Effector CD8-positive, alpha-beta T cell (primary cell): ENCODE measurements around the gene NKD2.
"Not testable (repeated sequence)": the region's sequence is repeated elsewhere in the genome, so short reads cannot be mapped to it uniquely, and the experiment has no call there.

Source experiments
- DNase-seq: peaks from one replicate; lab custom pipeline; 2025; lab: John Stamatoyannopoulos, UW

Gene NKD2

DNA sequence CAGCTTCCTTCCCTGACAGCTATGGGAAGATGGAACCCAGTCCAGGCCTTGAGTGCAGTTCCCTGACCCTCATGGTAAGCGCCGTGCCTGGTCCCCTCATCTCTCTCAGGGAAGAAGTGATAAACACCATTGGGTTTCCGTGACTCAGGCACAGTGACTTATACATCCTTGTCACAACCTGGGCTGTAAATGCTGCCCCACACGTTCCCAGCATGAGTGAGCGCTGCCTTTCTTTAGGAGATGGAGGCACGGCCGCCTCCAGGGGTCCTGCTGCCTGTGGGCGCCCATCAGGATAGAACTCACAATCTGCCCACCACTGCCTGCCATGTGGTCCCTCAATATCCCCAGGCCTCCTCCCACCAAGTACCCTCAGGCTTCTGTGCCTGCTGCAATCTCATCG, 8.3 kb upstream of the NKD2 start:
- DNase-seq: no peak

DNA sequence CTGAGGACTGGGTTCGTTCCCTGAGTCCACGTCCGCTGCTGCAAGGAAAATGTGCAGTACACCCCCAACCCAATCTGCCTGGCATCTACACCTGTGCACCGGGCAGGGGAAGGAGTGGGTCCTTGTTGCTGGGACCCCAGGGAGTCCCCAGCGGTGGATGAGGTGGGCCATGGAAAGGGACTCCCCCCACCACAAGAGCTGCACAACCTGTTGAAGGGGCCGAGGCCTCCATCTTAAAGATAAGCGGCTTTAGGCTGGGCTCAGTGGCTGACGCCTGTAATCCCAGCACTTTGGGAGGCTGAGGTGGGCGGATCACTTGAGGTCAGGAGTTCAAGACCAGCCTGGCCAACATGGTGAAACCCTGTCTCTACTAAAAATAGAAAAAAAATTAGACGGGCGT, 7.8 kb upstream of the NKD2 start:
- not testable (repeated sequence) for DNase-seq

DNA sequence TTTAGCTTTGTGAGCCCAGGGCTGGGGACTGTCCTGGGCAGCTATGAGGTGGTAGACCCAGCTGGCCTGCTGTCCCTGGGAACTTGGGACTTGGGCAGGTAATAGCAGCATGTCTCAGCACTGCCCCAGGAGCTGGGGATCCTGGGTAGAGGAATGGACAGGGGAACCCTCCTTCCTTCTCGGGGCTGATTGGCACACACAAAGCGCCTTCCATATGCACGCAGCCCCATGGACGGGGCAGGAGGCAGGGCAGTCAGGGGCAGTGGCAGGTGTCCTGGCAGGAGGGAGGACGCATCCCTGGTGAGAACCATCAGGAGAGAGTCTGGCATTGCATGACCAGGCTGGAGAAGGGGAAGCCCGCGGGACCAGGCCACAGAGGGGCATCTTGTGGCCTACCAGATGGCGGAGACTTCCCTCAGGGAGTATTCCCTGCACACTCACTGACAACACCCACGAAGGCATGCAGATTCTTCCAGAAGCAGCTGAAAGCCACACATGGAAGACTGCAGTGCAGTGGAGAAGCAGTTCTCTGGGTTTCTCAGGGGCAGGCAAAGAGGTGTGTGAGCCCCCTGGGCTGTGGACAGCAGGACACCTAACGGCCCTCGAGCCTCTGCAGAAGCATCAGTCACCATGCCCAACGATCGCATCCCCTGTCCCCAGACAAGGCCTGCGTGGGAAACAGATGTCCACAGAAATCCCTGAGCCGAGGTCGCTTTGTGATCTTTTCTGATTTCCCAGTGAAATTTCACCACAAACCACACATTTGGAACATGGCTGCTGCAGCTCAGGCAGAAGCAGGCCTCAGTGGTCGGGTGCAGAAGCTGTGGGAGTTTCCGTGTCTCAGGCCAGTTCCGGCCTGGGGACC, 7.0 kb upstream of the NKD2 start:
- no peak for DNase-seq

DNA sequence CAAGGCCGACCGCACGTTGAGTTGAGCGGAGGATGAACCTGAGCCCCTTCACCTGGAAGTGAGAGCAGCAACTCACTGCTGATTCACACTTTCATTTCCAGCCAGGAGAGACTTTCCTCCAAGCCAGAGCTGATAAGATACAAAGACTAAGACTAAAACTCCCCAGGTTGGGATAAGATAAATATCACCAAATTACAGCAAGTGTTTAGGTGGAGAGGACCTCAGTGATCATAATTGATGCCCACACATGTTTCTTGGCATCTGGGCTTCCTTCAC, 6.4 kb upstream of the NKD2 start:
- DNase-seq: no peak

- DNase-seq: no peak
Measured at GRCh38 chr5:1002836-1003235, 5.8 kb upstream of the NKD2 start.

GRCh38 chr5:1003296-1003937, 5.2 kb upstream of the NKD2 start:
- no peak for DNase-seq

- peak; percentile 21 for DNase-seq
Measured at GRCh38 chr5:1004461-1005248, 3.9 kb upstream of the NKD2 start.

- DNase-seq: no peak
Measured at GRCh38 chr5:1005249-1005851, 3.3 kb upstream of the NKD2 start.

DNA sequence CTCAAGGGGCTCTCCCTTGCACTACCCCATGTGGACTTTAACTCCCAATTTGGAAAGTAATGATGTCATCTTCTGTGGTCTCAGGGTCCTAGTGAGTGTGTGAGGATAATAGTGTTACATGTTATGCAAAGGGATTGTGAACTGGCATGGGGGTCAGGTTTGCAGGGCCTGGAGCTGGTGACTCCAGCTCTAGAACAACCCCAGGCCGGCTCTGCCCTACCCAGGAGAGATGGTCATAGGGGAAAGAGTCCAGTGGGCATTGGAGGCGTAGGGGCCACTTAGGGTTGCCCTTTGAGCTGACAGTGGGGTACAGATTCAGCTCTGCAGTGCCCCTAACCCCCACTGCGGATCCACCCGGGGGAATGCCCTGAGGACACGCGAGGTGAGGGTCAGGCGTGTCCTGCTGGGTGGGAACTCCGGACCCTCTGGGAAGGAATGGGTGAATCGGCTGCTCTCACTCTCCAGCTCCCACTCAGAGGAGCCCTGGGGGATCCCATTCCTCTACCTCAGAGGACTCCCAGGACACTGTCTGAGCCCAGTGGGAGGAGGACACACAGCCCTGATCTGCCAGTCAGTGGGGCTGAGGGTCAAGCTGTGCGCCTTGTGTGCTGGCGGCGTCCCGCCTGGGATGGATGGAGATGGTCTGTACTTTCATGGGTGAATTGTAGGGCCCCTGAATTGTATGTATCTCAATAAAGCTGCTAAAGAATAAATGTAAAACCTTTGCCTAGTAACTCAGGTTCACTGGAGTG, 2.5 kb upstream of the NKD2 start:
- DNase-seq: no peak

DNA sequence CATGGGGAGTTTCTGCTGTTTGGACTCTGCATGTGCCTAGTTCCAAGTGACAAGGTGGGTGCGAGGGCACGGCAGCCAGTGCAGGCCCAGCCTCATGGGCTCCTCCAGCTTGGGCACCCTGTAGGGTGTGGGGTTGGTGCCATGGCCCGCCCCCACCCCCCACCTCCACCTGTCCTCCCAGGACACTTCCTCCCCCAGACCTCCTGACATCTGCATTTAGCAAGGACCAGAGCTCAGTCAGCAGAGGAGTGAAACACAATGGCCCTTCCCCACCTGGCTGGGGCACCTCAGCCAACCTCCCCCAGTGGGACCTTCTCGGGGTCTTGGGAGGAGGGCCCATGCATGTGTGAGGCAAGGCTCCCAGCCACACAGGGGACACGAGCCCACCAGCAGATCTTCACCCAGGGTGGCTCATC, 1.9 kb upstream of the NKD2 start:
- no peak for DNase-seq

- DNase-seq: no peak
Measured at GRCh38 chr5:1007221-1007680, 1.4 kb upstream of the NKD2 start.

GRCh38 chr5:1007681-1008450, 736 bp upstream of the NKD2 start:
- no peak for DNase-seq

- DNase-seq: no peak
Measured at GRCh38 chr5:1009359-1010180, 968 bp downstream of the NKD2 start.

- no peak for DNase-seq
Measured at GRCh38 chr5:1010181-1010510, 1.5 kb downstream of the NKD2 start.

GRCh38 chr5:1010641-1011046, 2.0 kb downstream of the NKD2 start:
- no peak for DNase-seq

- DNase-seq: peak; percentile 29
Measured at GRCh38 chr5:1011226-1011631, 2.6 kb downstream of the NKD2 start.

DNA sequence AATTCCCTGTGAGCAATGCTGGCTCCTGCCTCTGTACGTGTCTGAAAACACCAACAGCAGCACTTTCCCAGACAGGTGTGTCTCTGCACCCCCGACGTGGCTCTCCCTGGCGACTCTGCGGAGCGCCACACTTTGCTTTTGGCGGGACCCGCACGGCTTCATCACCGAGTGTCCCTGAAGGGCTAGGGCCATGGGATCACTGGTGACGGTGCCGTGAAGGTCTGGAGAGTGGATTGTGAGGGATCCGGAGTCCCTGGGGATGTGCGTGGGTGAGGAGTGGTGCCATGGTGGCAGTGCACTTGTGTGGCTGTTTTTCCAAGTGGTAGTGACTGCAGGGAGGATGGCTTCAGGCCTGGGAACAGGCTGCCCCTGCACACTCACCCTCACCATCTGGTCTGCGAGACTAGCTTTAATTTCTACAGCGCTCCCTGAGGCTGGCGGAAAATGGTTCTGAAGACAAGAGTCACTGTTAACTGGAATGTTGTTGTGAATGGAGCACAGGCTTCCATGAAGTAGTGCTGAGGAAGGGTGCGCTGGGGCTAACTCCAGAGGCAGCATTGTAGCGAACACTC, 3.2 kb downstream of the NKD2 start:
- no peak for DNase-seq

- DNase-seq: no peak
Measured at GRCh38 chr5:1012313-1012841, 3.8 kb downstream of the NKD2 start.

DNA sequence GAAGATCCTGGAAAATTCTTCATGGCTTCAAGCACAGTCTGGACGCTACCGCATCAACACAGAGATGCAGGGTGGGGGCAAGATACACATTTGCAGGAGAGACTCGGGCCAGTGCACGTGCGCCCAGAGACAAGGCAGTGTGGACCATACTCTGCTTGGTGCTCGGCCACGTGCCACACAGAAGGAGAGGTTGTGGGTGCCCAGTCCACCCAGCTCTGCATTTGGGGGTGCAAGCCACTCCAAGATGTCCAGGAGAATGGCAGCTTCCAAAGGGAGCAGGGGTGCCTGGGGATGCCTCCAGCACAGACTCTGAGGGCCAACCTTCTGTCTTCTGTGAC, 4.3 kb downstream of the NKD2 start:
- DNase-seq: no peak
